ENCODE data around the gene POU3F2. TPM values are rescaled to one million over a fixed set of nuclear protein-coding genes. Genes with fewer than 3 reads are reported as not detected.

POU3F2 gene
- total and polyA plus RNA-seq, 11 donors: 0.01 TPM; not detected in 10

- H3K36me3 ChIP-seq: peaks cover 0 to 57% (median 16%) of the 10 kb centered on the region in 9 donors
- 0 to 94% (median 89%) methylated on average over 1 of the region's 1 CpG for WGBS, 4 donors
Observed at GRCh38 chr6:98877250-98877649, 42.9 kb downstream of the POU3F2 start.

GRCh38 chr6:98880486-98880885 is 46.1 kb downstream of the POU3F2 start:
- intact Hi-C loops (cut with DNase I): no loop called here

More at GRCh38 chr6:98877250-98877649, 42.9 kb downstream of the POU3F2 start:
- Histone ChIP-seq H3K4me3 (no peak overlapping the region), H3K27me3 (no peaks in the 10 kb centered on the region), H3K9me3 (peaks cover 0 to 5% (median 0%) of the 10 kb centered on the region in 12 donors), H3K4me1 (peaks cover 0 to 6% (median 0%) of the 10 kb centered on the region in 12 donors), H3K27ac (no peak overlapping the region)
- ATAC-seq (no peak), DNase-seq (no peak)
- TF ChIP-seq CTCF (IDR thresholded peaks at IDR 0.05) (no peak), POLR2A (IDR thresholded peaks at IDR 0.05) (no peak)
- intact Hi-C loops (cut with DNase I): no loop called here

GRCh38 chr6:98885330-98885729 is 51.0 kb downstream of the POU3F2 start:
- intact Hi-C loops (cut with DNase I): no loop called here
- 93 to 99% (median 94%) methylated on average over 3 of the region's 3 CpGs for WGBS, 4 donors
- ATAC-seq (no peak), DNase-seq (no peak)
- Histone ChIP-seq H3K9me3 (no peaks in the 10 kb centered on the region), H3K4me3 (no peak overlapping the region), H3K36me3 (peaks cover 0 to 51% (median 18%) of the 10 kb centered on the region in 9 donors), H3K27me3 (no peaks in the 10 kb centered on the region), H3K4me1 (peaks cover 0 to 6% (median 0%) of the 10 kb centered on the region in 12 donors), H3K27ac (no peak overlapping the region)
- TF ChIP-seq CTCF (IDR thresholded peaks at IDR 0.05) (no peak), POLR2A (IDR thresholded peaks at IDR 0.05) (no peak)

More at GRCh38 chr6:98880486-98880885, 46.1 kb downstream of the POU3F2 start:
- H3K27me3 ChIP-seq: no peaks in the 10 kb centered on the region
- H3K36me3 ChIP-seq: peaks cover 0 to 38% (median 16%) of the 10 kb centered on the region in 9 donors
- H3K4me1 ChIP-seq: peaks cover 0 to 6% (median 0%) of the 10 kb centered on the region in 12 donors
- no peak overlapping the region for H3K4me3 ChIP-seq
- TF ChIP-seq POLR2A (IDR thresholded peaks at IDR 0.05) (no peak), CTCF (IDR thresholded peaks at IDR 0.05) (no peak)
- no peak overlapping the region for H3K27ac ChIP-seq
- no peaks in the 10 kb centered on the region for H3K9me3 ChIP-seq
- DNase-seq (no peak), ATAC-seq (no peak)

GRCh38 chr6:98887650-98888049 is 53.3 kb downstream of the POU3F2 start:
- 94 to 99% (median 97%) methylated on average over 3 of the region's 3 CpGs for WGBS, 4 donors
- H3K4me3 ChIP-seq: no peak overlapping the region
- H3K36me3 ChIP-seq: peaks cover 0 to 57% (median 24%) of the 10 kb centered on the region in 9 donors
- ATAC-seq: no peak
- H3K9me3 ChIP-seq: no peaks in the 10 kb centered on the region
- TF ChIP-seq POLR2A (IDR thresholded peaks at IDR 0.05) (no peak), CTCF (IDR thresholded peaks at IDR 0.05) (no peak)
- no peak for DNase-seq
- no peaks in the 10 kb centered on the region for H3K27me3 ChIP-seq
- H3K4me1 ChIP-seq: no peaks in the 10 kb centered on the region
- H3K27ac ChIP-seq: no peak overlapping the region
- intact Hi-C loops (cut with DNase I): no loop called here

Other genes with a start within 250 kb of the POU3F2 start
- 10 to 100 TPM; 14.5 to 22.0 (median 17.2) TPM for gene FBXL4, start 113.4 kb downstream of the POU3F2 start, total RNA-seq
- 1 to 10 TPM; 2.9 to 6.6 TPM for gene FBXL4, start 113.4 kb downstream of the POU3F2 start, polyA plus RNA-seq